Type B pancreatic cell (in vitro differentiated cells): ENCODE data around the gene SDR42E2. TPM values are rescaled to one million over a fixed set of nuclear protein-coding genes. Genes with fewer than 3 reads are reported as not detected.

Experiments used
- DNase-seq: peaks from one replicate; pipeline ENCODE4 v3.0.0; 2021; ENCODE audit warnings: mixed read lengths; ENCODE audit not compliant: unreplicated experiment; ENCODE audit errors: extremely low spot score
- H3K27ac Mint-ChIP-seq: 2 replicates; pipeline ENCODE4 v1.8.0; 2021; ENCODE audit warnings: mild to moderate bottlenecking, mixed read lengths
- H3K27me3 Mint-ChIP-seq: 2 replicates; pipeline ENCODE4 v1.8.0; 2021; ENCODE audit warnings: mixed read lengths
- H3K36me3 Mint-ChIP-seq: 2 replicates; pipeline ENCODE4 v1.8.0; 2021; ENCODE audit warnings: mixed read lengths
- H3K4me1 Mint-ChIP-seq: one replicate; pipeline ENCODE4 v1.8.0; 2021; ENCODE audit warnings: mixed read lengths; ENCODE audit not compliant: unreplicated experiment
- H3K4me3 Mint-ChIP-seq: 2 replicates; pipeline ENCODE4 v1.8.0; 2021; ENCODE audit warnings: mild to moderate bottlenecking, mixed read lengths
- H3K9me3 Mint-ChIP-seq: 2 replicates; pipeline ENCODE4 v1.8.0; 2021; ENCODE audit warnings: mixed read lengths
- total RNA-seq: library from RNA; stranded (reverse); gene quantifications from 2 replicates; pipeline ENCODE4 v1.2.1, GENCODE V29; 2021; ENCODE audit warnings: low replicate concordance
- TF ChIP-seq, protein P1 (sequence below): fragments of 200-600 bp; sonication (generic); conservative IDR thresholded peaks from 2 replicates; pipeline ENCODE4 v1.5.0; 2021; ENCODE audit warnings: antibody characterized with exemption, mild to moderate bottlenecking

The SDR42E2 gene
- total RNA-seq, 1 donor from 2014 or later, result 0.19 TPM

DNA sequence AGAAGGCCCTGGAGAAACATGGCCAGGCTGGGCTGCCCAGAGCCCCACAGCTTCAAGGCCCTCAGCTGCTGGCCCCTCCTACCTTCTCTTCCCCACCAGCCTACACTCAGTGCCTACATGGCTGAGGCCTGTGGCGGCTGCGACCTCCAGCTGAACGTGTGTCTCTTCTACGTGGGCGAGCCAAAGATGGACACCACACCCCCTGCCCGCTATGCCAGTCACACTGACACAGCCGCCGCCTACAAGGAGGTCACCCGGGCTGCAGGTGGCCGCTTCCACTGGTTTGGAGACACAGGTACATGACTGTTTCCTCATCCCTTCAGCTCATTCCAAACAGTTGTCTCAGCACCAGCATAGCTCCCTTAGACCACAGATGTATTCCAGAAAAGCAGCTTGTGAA is 29.5 kb upstream of the SDR42E2 start:
- TF ChIP-seq, protein P1, sequence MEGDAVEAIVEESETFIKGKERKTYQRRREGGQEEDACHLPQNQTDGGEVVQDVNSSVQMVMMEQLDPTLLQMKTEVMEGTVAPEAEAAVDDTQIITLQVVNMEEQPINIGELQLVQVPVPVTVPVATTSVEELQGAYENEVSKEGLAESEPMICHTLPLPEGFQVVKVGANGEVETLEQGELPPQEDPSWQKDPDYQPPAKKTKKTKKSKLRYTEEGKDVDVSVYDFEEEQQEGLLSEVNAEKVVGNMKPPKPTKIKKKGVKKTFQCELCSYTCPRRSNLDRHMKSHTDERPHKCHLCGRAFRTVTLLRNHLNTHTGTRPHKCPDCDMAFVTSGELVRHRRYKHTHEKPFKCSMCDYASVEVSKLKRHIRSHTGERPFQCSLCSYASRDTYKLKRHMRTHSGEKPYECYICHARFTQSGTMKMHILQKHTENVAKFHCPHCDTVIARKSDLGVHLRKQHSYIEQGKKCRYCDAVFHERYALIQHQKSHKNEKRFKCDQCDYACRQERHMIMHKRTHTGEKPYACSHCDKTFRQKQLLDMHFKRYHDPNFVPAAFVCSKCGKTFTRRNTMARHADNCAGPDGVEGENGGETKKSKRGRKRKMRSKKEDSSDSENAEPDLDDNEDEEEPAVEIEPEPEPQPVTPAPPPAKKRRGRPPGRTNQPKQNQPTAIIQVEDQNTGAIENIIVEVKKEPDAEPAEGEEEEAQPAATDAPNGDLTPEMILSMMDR, result no peak
- H3K36me3 Mint-ChIP-seq, result no peaks in the 10 kb centered on the region

GRCh38 chr16:22138482-22138881 is 23.8 kb upstream of the SDR42E2 start:
- H3K36me3 Mint-ChIP-seq, result no peaks in the 10 kb centered on the region
- peaks cover 24% of the 10 kb centered on the region for H3K27me3 Mint-ChIP-seq
- no peak overlapping the region for H3K4me3 Mint-ChIP-seq
- no peaks in the 10 kb centered on the region for H3K4me1 Mint-ChIP-seq
- no peak for DNase-seq
- no peak overlapping the region for H3K27ac Mint-ChIP-seq
- H3K9me3 Mint-ChIP-seq, result no peaks in the 10 kb centered on the region
- TF ChIP-seq, protein P1, result no peak

More for the DNA sequence above, 29.5 kb upstream of the SDR42E2 start:
- Mint-ChIP-seq H3K4me3 (no peak overlapping the region), H3K4me1 (no peaks in the 10 kb centered on the region), H3K27ac (no peak overlapping the region), H3K27me3 (peaks cover 33% of the 10 kb centered on the region), H3K9me3 (peaks cover 7% of the 10 kb centered on the region)
- DNase-seq, result no peak

- TF ChIP-seq, protein P1, result no peak
- no peak for DNase-seq
- no peaks in the 10 kb centered on the region for H3K36me3 Mint-ChIP-seq
- peaks cover 24% of the 10 kb centered on the region for H3K27me3 Mint-ChIP-seq
- H3K9me3 Mint-ChIP-seq, result no peaks in the 10 kb centered on the region
- no peak overlapping the region for H3K27ac Mint-ChIP-seq
- H3K4me3 Mint-ChIP-seq, result no peak overlapping the region
- no peaks in the 10 kb centered on the region for H3K4me1 Mint-ChIP-seq
These were observed 23.3 kb upstream of the SDR42E2 start for GRCh38 chr16:22139008-22139407.

- no peak for DNase-seq
- TF ChIP-seq, protein P1, result no peak
- no peaks in the 10 kb centered on the region for H3K9me3 Mint-ChIP-seq
- no peak overlapping the region for H3K4me3 Mint-ChIP-seq
- H3K4me1 Mint-ChIP-seq, result no peaks in the 10 kb centered on the region
- H3K36me3 Mint-ChIP-seq, result no peaks in the 10 kb centered on the region
- no peak overlapping the region for H3K27ac Mint-ChIP-seq
- peaks cover 26% of the 10 kb centered on the region for H3K27me3 Mint-ChIP-seq
These were observed 22.6 kb upstream of the SDR42E2 start for GRCh38 chr16:22139732-22140131.

- peaks cover 23% of the 10 kb centered on the region for H3K27me3 Mint-ChIP-seq
- TF ChIP-seq, protein P1, result peak; percentile 63
- DNase-seq, result no peak
- no peaks in the 10 kb centered on the region for H3K36me3 Mint-ChIP-seq
- H3K9me3 Mint-ChIP-seq, result no peaks in the 10 kb centered on the region
- no peak overlapping the region for H3K27ac Mint-ChIP-seq
- no peaks in the 10 kb centered on the region for H3K4me1 Mint-ChIP-seq
- H3K4me3 Mint-ChIP-seq, result no peak overlapping the region
These were observed 20.5 kb upstream of the SDR42E2 start for GRCh38 chr16:22141767-22142166.

DNA sequence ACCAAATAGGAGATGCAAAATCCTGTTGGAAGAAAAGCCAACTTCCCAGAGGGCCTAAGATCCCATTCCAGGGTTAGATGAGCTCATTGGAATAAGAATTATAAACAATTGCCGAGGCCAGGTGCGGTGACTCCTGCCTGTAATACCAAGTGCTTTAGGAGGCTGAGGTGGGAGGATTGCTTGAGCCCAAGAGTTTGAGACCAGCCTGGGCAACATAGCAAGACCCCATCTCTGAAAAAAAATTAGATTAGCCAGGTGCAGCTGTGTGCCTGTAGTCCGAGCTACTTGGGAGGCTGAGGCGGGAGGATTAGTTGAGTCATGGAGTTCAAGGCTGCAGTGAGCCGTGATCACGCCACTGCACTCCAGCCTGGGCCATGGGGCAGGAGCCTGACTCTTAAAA is 17.8 kb upstream of the SDR42E2 start:
- TF ChIP-seq, protein P1, result no peak
- peaks cover 23% of the 10 kb centered on the region for H3K27me3 Mint-ChIP-seq
- H3K4me1 Mint-ChIP-seq, result no peaks in the 10 kb centered on the region
- no peaks in the 10 kb centered on the region for H3K36me3 Mint-ChIP-seq
- H3K9me3 Mint-ChIP-seq, result no peaks in the 10 kb centered on the region
- DNase-seq, result no peak
- H3K27ac Mint-ChIP-seq, result no peak overlapping the region
- H3K4me3 Mint-ChIP-seq, result no peak overlapping the region
